ENCODE measurements around the gene PPP1R16B. TPM values are rescaled to one million over a fixed set of nuclear protein-coding genes. Genes with fewer than 3 reads are reported as not detected.

PPP1R16B gene
- total and polyA plus RNA-seq, 11 donors: 1.9 to 12.2 (median 6.9) TPM

GRCh38 chr20:38969708-38970107, 164.2 kb downstream of the PPP1R16B start:
- intact Hi-C loops (cut with DNase I): no loop called here
- Histone ChIP-seq H3K9me3 (no peaks in the 10 kb centered on the region), H3K36me3 (peaks cover 0 to 68% (median 48%) of the 10 kb centered on the region in 9 donors), H3K4me1 (peaks cover 0 to 32% (median 6%) of the 10 kb centered on the region in 12 donors), H3K4me3 (no peak overlapping the region), H3K27me3 (no peaks in the 10 kb centered on the region), H3K27ac (peak overlapping the region in 5 of 12 donors; percentile 8 to 81 (median 20))
- WGBS, 4 donors: 65 to 76% (median 75%) methylated on average over 4 of the region's 4 CpGs
- no peak for TF ChIP-seq CTCF (IDR thresholded peaks at IDR 0.05)
- TF ChIP-seq POLR2A (IDR thresholded peaks at IDR 0.05): no peak
- ATAC-seq (peak in 2 of 4 donors; percentile 51 to 57), DNase-seq (no peak)

GRCh38 chr20:38970302-38970701, 164.8 kb downstream of the PPP1R16B start:
- DNase-seq (no peak), ATAC-seq (no peak)
- H3K9me3 ChIP-seq: no peaks in the 10 kb centered on the region
- TF ChIP-seq POLR2A (IDR thresholded peaks at IDR 0.05) (no peak), CTCF (IDR thresholded peaks at IDR 0.05) (no peak)
- intact Hi-C loops (cut with DNase I): no loop called here
- H3K36me3 ChIP-seq: peaks cover 0 to 74% (median 48%) of the 10 kb centered on the region in 9 donors
- 90 to 97% (median 93%) methylated on average over 1 of the region's 1 CpG for WGBS, 4 donors
- H3K4me1 ChIP-seq: peaks cover 0 to 32% (median 6%) of the 10 kb centered on the region in 12 donors
- no peak overlapping the region for H3K4me3 ChIP-seq
- no peaks in the 10 kb centered on the region for H3K27me3 ChIP-seq
- peak overlapping the region in 5 of 12 donors; percentile 8 to 81 (median 20) for H3K27ac ChIP-seq

Other genes starting within 250 kb of the PPP1R16B start
- gene ADIG, start 224.5 kb upstream of the PPP1R16B start, total RNA-seq: not detected
- gene ADIG, start 224.5 kb upstream of the PPP1R16B start, polyA plus RNA-seq: not detected
- not detected for gene ARHGAP40, start 203.9 kb upstream of the PPP1R16B start, total RNA-seq
- gene ARHGAP40, start 203.9 kb upstream of the PPP1R16B start, polyA plus RNA-seq: under 1 TPM in 1 of 2 donors, not detected in 1; 0.03 TPM
- not detected for gene SLC32A1, start 81.2 kb upstream of the PPP1R16B start, total RNA-seq
- gene SLC32A1, start 81.2 kb upstream of the PPP1R16B start, polyA plus RNA-seq: not detected
- 1 to 10 TPM; 2.3 to 4.1 (median 3.5) TPM for gene ACTR5, start 57.2 kb upstream of the PPP1R16B start, total RNA-seq
- 1 to 10 TPM; 2.4 to 6.4 TPM for gene ACTR5, start 57.2 kb upstream of the PPP1R16B start, polyA plus RNA-seq
- gene FAM83D, start 120.7 kb downstream of the PPP1R16B start, total RNA-seq: 1 to 10 TPM in 2 of 9 donors, under 1 TPM in 7; 0.11 to 4.7 (median 0.56) TPM
- gene FAM83D, start 120.7 kb downstream of the PPP1R16B start, polyA plus RNA-seq: 1 to 10 TPM in 1 of 2 donors, not detected in 1; 1.3 TPM
- 10 to 100 TPM in 8 of 9 donors, 1 to 10 TPM in 1; 9.9 to 41.7 (median 11.2) TPM for gene DHX35, start 156.6 kb downstream of the PPP1R16B start, total RNA-seq
- gene DHX35, start 156.6 kb downstream of the PPP1R16B start, polyA plus RNA-seq: 1 to 10 TPM; 6.0 to 7.9 TPM

Data from heart left ventricle (tissue), 16 donors.